CD14-positive monocyte (primary cell): ENCODE measurements around the gene GLP2R. TPM values are rescaled to one million over a fixed set of nuclear protein-coding genes. Genes with fewer than 3 reads are reported as not detected.
"Not testable (repeated sequence)": the region's sequence is repeated elsewhere in the genome, so short reads cannot be mapped to it uniquely, and the experiment has no call there.

Experiments used
- DNase-seq, 3 donors: peaks; one replicate each; pipeline ENCODE4 v3.0.0-alpha.2; 2011 to 2022
- H2AFZ ChIP-seq: 2 replicates; pipeline ENCODE4 v1.6.0; 2012; ENCODE audit warnings: mild to moderate bottlenecking, low read depth, low read length, inconsistent platforms; ENCODE audit not compliant: insufficient read depth, poor library complexity, severe bottlenecking
- H3K27ac ChIP-seq, 2 donors: 1 replicate in 1 of 2; 2 replicates in 1 of 2; pipeline ENCODE4 v1.5.1; 2012 to 2013; ENCODE audit warnings: low read length in 2 of 2, control low read depth in 1 of 2, inconsistent platforms in 1 of 2, low read depth in 1 of 2, mild to moderate bottlenecking in 1 of 2
- H3K27me3 ChIP-seq, 2 donors: one replicate each; pipeline versions ENCODE4 v1.6.0 to v1.6.1; 2011 to 2013; ENCODE audit warnings: low read length in 2 of 2; ENCODE audit not compliant: control insufficient read depth in 2 of 2, insufficient read depth in 2 of 2
- H3K36me3 ChIP-seq, 2 donors: replicated peaks in 1 of 2; 1 replicate in 1 of 2; 2 replicates in 1 of 2; pipeline versions ENCODE4 v1.5.1 to v1.6.1; 2012 to 2013; ENCODE audit warnings: low read length in 2 of 2, control low read depth in 1 of 2, inconsistent platforms in 1 of 2, mild to moderate bottlenecking in 1 of 2; ENCODE audit not compliant: insufficient read depth in 2 of 2, control insufficient read depth in 1 of 2
- H3K4me1 ChIP-seq, 2 donors: 1 replicate in 1 of 2; 2 replicates in 1 of 2; pipeline versions ENCODE4 v1.5.1 to v1.6.1; 2012 to 2013; ENCODE audit warnings: low read length in 2 of 2, control low read depth in 1 of 2, inconsistent platforms in 1 of 2, mild to moderate bottlenecking in 1 of 2, moderate library complexity in 1 of 2; ENCODE audit not compliant: insufficient read depth in 2 of 2, control insufficient read depth in 1 of 2
- H3K4me2 ChIP-seq: replicated peaks from 2 replicates; pipeline ENCODE3; 2012; ENCODE audit warnings: low read length, moderate library complexity, mild to moderate bottlenecking; ENCODE audit not compliant: poor library complexity, severe bottlenecking; ENCODE audit errors: extremely low read depth
- H3K4me3 ChIP-seq, 3 experiments: fragments of 200-600 bp in 1 of 3; sonication (generic) in 1 of 3; replicated peaks in 1 of 3; 1 replicate in 2 of 3; 2 replicates in 1 of 3; pipeline ENCODE4 v1.5.1; 2011 to 2013; ENCODE audit warnings: low read length in 3 of 3, mild to moderate bottlenecking in 3 of 3, control low read depth in 2 of 3, low read depth in 2 of 3, inconsistent platforms in 1 of 3, moderate library complexity in 1 of 3
- H3K79me2 ChIP-seq: 2 replicates; pipeline ENCODE4 v1.6.0; 2012; ENCODE audit warnings: mild to moderate bottlenecking, control low read depth, inconsistent platforms, low read length, moderate library complexity; ENCODE audit not compliant: insufficient read depth
- H3K9ac ChIP-seq: 2 replicates; pipeline ENCODE4 v1.6.0; 2017; ENCODE audit warnings: low read length, mild to moderate bottlenecking; ENCODE audit not compliant: insufficient read depth, poor library complexity, severe bottlenecking
- H3K9me3 ChIP-seq, 2 donors: replicated peaks in 1 of 2; 1 replicate in 1 of 2; 2 replicates in 1 of 2; pipeline versions ENCODE4 v1.5.1 to v1.6.1; 2012 to 2013; ENCODE audit warnings: low read length in 2 of 2, control low read depth in 1 of 2; ENCODE audit not compliant: control insufficient read depth in 1 of 2, insufficient read depth in 1 of 2
- H4K20me1 ChIP-seq: 2 replicates; pipeline ENCODE4 v1.6.0; 2012; ENCODE audit warnings: mild to moderate bottlenecking, low read length, control low read depth, moderate library complexity; ENCODE audit not compliant: insufficient read depth
- H3K27ac Mint-ChIP-seq, 7 donors: one replicate each; pipeline ENCODE4 v1.8.0; 2020; ENCODE audit warnings: mild to moderate bottlenecking in 7 of 7, mixed read lengths in 7 of 7, moderate library complexity in 6 of 7, inconsistent platforms in 2 of 7
- H3K27me3 Mint-ChIP-seq, 3 donors: one replicate each; pipeline ENCODE4 v1.8.0; 2021 to 2022; ENCODE audit warnings: low read depth in 3 of 3, mild to moderate bottlenecking in 3 of 3, mixed read lengths in 3 of 3, moderate library complexity in 3 of 3, inconsistent platforms in 1 of 3
- H3K36me3 Mint-ChIP-seq, 2 donors: one replicate each; pipeline ENCODE4 v1.8.0; 2020; ENCODE audit warnings: mixed read lengths in 2 of 2, inconsistent platforms in 1 of 2, mild to moderate bottlenecking in 1 of 2
- H3K4me1 Mint-ChIP-seq: one replicate; pipeline ENCODE4 v1.8.0; 2020; ENCODE audit warnings: mild to moderate bottlenecking, mixed read lengths
- H3K4me3 Mint-ChIP-seq, 2 donors: one replicate each; pipeline ENCODE4 v1.8.0; 2020; ENCODE audit warnings: mild to moderate bottlenecking in 2 of 2, mixed read lengths in 2 of 2, moderate library complexity in 1 of 2
- H3K9me3 Mint-ChIP-seq, 7 donors: one replicate each; pipeline ENCODE4 v1.8.0; 2020 to 2022; ENCODE audit warnings: mixed read lengths in 7 of 7, mild to moderate bottlenecking in 6 of 7, moderate library complexity in 6 of 7, inconsistent platforms in 2 of 7
- CTCF ChIP-seq: fragments of 200-600 bp; IDR thresholded peaks from one replicate; pipeline ENCODE4 v1.8.0; 2022; ENCODE audit warnings: antibody characterized with exemption, mild to moderate bottlenecking
- WGBS: methylation state at CpG from one replicate; pipeline ENCODE4 v1.1.5; 2013; ENCODE audit warnings: missing lambda C conversion rate; ENCODE audit not compliant: insufficient coverage; 5-methylcytosine and 5-hydroxymethylcytosine counted together
- intact Hi-C, 2 donors: fragments of 100-400 bp; cut with micrococcal nuclease; formaldehyde crosslinking; loops; one replicate each; pipeline versions ENCODE4 v1.15.0 to v1.15.1; 2023
- polyA plus RNA-seq, 3 donors: library from polyadenylated mRNA; depleted of rRNA in 1 of 3; unstranded in 2 of 3; stranded (reverse) in 1 of 3; fragments of 300-500 nt in 2 of 3; fragments of >200 nt in 1 of 3; fragmentation: Illumina TruSeq in 2 of 3; gene quantifications; 1 replicate in 2 of 3; 2 replicates in 1 of 3; pipeline ENCODE4 v1.2.3, GENCODE V29; 2012 to 2021

GLP2R gene
- polyA plus RNA-seq, 3 donors, result not detected

GRCh38 chr17:9918352-9918751 lies 92.6 kb downstream of the GLP2R start:
- H3K27me3 Mint-ChIP-seq, result no peaks in the 10 kb centered on the region
- no peak for DNase-seq
- Histone ChIP-seq H3K9ac (no peak overlapping the region), H3K36me3 (peaks cover 88 to 100% of the 10 kb centered on the region in 2 donors), H3K9me3 (no peaks in the 10 kb centered on the region), H2AFZ (no peak overlapping the region), H3K4me3 (no peak overlapping the region), H3K4me2 (no peak overlapping the region), H3K27me3 (no peaks in the 10 kb centered on the region), H4K20me1 (peaks cover 70% of the 10 kb centered on the region), H3K79me2 (no peaks in the 10 kb centered on the region), H3K27ac (no peak overlapping the region), H3K4me1 (no peaks in the 10 kb centered on the region)
- H3K9me3 Mint-ChIP-seq, result peaks cover 0 to 2% (median 0%) of the 10 kb centered on the region in 7 donors
- no peak overlapping the region for H3K4me3 Mint-ChIP-seq
- peaks cover 89 to 99% of the 10 kb centered on the region in 2 donors for H3K36me3 Mint-ChIP-seq
- WGBS, result 100% methylated on average over 5 of the region's 8 CpGs
- peak overlapping the region in 3 of 7 donors; percentile 2 to 22 (median 19) for H3K27ac Mint-ChIP-seq
- TF ChIP-seq CTCF, result no peak
- H3K4me1 Mint-ChIP-seq, result no peaks in the 10 kb centered on the region
- intact Hi-C loops, result no loop called here

GRCh38 chr17:9918804-9919352 lies 93.2 kb downstream of the GLP2R start:
- no peak for TF ChIP-seq CTCF
- peaks cover 88 to 100% of the 10 kb centered on the region in 2 donors for H3K36me3 ChIP-seq
- Mint-ChIP-seq H3K4me3 (no peak overlapping the region), H3K4me1 (no peaks in the 10 kb centered on the region), H3K9me3 (peaks cover 0 to 2% (median 0%) of the 10 kb centered on the region in 7 donors), H3K27me3 (no peaks in the 10 kb centered on the region), H3K36me3 (peaks cover 89 to 98% of the 10 kb centered on the region in 2 donors), H3K27ac (peak overlapping the region in 3 of 7 donors; percentile 19 to 56 (median 21))
- intact Hi-C loops, result no loop called here
- no peaks in the 10 kb centered on the region for H3K79me2 ChIP-seq
- no peak overlapping the region for H3K9ac ChIP-seq
- no peaks in the 10 kb centered on the region for H3K9me3 ChIP-seq
- H3K27ac ChIP-seq, result no peak overlapping the region
- H3K4me3 ChIP-seq, result no peak overlapping the region
- no peaks in the 10 kb centered on the region for H3K27me3 ChIP-seq
- WGBS, result 93% methylated on average over 2 of the region's 5 CpGs
- H2AFZ ChIP-seq, result no peak overlapping the region
- no peak overlapping the region for H3K4me2 ChIP-seq
- DNase-seq, result no peak
- H4K20me1 ChIP-seq, result peaks cover 69% of the 10 kb centered on the region
- no peaks in the 10 kb centered on the region for H3K4me1 ChIP-seq

- not testable (repeated sequence) for DNase-seq, H3K27me3 ChIP-seq, H3K4me3 ChIP-seq, H3K79me2 ChIP-seq, H3K27ac ChIP-seq, H3K4me1 Mint-ChIP-seq, H2AFZ ChIP-seq, H3K4me3 Mint-ChIP-seq, H3K9ac ChIP-seq, H3K4me2 ChIP-seq, H3K27me3 Mint-ChIP-seq, H3K9me3 ChIP-seq, H3K4me1 ChIP-seq, H3K9me3 Mint-ChIP-seq
- Mint-ChIP-seq H3K27ac (peak overlapping the region in 1 of 7 donors; percentile 6), H3K36me3 (peaks cover 81 to 88% of the 10 kb centered on the region in 2 donors)
- Histone ChIP-seq H3K36me3 (peaks cover 89 to 100% of the 10 kb centered on the region in 2 donors), H4K20me1 (peaks cover 80% of the 10 kb centered on the region)
- 98% methylated on average over 11 of the region's 13 CpGs for WGBS
- intact Hi-C loops, result loop anchor here (5.0 kb wide), 2 partner anchors 306 to 691 kb away; no protein-coding TSS in a partner anchor
These were observed 95.5 kb downstream of the GLP2R start for GRCh38 chr17:9921216-9921615.
